ENCODE results near the gene PHF21A. TPM values are rescaled to one million over a fixed set of nuclear protein-coding genes. Genes with fewer than 3 reads are reported as not detected.

Gene PHF21A
- 12.1 and 21.4 TPM in 2 replicates for total RNA-seq

DNA sequence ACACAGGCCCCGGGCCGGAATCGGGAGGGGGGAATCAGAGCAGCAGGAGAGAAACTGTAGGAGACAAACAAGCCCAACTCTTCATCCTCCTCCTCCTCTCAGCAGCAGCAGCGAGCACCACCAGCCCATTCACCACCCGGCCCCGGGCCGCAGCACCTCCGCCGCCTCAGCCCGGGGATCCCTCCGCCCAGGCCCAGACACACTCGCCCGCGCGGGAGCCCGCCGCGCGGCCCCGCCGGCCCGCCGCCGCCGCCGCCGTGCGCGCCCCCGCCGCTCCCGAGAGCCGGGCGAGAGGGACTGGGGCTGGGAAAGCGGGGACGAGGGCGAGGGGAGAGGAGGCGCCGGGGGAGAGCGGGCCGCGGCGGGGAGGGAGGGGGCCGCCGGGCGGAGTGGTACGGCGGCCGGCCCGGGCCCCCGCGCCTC lies at the start of gene PHF21A:
Gene PHF21A, minus strand, starts transcription at position 154 of the 423 bp plus-strand sequence. CDS start 37,235 bp downstream, outside the sequence.

DNA sequence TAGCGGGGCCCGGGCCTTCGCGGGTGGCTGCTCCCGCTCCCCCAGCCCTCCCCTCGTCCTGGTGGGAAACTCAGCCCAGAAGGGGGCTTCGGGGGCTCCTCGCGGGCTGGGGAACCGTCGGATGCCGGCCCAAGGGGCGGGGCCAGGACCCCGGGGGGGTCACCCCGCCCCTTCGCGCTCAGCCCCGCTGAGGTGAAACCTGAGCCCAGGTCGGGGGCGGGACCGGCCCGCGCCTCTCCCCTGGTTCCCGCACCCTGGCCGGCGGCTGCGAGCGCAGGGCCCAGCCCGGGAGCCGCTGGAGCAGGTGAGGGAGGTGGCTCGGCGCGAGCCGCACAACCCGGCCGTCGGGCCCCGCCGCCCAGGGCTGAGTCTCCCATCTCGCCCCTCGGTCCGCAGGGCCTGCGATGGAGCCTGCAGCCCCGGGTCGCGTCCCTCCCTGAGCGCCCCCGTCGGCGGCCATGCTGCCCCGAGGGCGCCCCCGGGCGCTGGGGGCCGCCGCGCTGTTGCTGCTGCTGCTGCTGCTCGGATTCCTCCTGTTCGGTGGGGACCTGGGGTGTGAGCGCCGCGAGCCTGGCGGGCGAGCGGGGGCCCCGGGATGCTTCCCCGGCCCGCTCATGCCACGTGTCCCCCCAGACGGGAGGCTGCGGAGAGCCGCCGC lies 198.7 kb downstream of the PHF21A start, which contains the start of gene LARGE2:
Gene LARGE2, plus strand, starts transcription at position 232 of the 658 bp plus-strand sequence. Its CDS starts 227 bp downstream, at position 459.

DNA sequence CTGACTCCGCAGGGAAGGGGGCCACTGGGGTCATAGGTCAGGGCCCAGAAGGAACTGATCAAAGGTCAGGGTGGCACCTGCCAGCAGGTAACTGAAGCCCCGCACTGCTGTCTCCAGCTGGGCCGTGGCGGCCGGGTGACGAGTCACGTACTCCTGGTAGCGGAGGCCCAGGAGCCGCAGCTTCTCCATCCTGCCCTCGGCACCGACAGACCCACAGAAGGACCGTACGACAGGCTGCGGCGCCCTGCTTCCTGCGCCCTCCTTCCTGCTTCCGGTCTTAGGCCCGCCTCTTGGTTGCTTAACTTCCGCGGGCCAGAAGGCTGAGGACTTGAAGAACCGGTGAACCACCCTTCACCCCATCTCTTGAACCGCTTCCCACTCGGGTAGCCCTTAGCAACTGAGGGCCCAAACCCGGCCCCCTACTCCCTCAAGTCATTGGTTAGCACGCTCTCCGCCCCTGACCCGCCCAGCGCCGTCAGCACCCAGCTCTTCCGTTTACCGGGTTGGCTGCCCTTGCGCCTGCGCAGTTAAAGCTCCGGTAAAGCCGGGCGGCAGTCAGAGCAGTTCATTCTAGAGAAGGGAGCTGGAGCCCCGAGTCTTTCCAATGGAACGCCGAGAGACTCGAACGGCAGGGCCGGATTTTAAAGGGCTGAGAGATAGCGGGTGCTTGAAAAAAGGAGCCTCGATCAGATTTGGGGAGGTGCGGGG lies 203.5 kb downstream of the PHF21A start, which contains the start of gene PEX16:
Gene PEX16, minus strand, starts transcription at position 255 of the 708 bp plus-strand sequence. Its CDS starts 66 bp downstream, at position 189.

GRCh38 chr11:45906965-45907611 lies 214.2 kb downstream of the PHF21A start, which contains the start of gene FREY1:
FREY1 (minus strand) TSS chr11:45907271; CDS start chr11:45907245, 26 bp downstream.

DNA sequence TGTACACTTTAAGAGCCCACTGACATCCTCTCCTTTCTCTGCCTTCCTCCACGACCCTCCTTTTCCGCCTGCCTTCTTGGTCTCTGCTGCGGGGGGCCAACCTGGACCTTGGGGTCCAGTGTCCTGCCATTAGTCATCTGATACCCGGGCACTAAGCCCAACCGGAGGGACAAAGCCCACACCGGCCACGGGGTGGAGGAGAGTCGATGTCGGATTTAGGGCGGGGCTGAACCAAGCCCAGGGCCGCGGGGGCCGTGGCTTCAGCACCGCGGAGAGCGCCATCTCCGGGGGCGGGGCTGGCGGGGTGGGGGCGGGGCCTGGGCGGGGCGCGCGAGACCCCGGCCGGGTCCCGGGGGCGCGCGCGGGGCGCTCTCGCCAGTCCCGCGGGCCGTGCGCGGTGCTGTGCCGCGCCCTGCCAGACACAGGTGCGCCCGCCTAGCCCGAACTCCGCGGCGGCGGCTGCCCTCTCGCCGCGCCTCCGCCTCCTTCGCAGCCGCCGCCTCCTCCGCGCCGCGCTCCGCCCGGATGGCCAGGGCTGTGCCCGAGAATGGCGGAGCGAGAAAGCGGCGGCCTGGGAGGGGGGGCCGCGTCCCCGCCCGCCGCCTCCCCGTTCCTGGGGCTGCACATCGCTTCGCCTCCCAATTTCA lies 235.9 kb downstream of the PHF21A start, which contains the start of gene MAPK8IP1:
Gene MAPK8IP1, plus strand, starts transcription at position 378 of the 647 bp plus-strand sequence. Its CDS starts 170 bp downstream, at position 548.

Other genes starting within 250 kb of the PHF21A start
- gene MAPK8IP1, start 235.8 kb downstream of the PHF21A start, total RNA-seq: 5.9 and 6.6 TPM in 2 replicates
- gene FREY1, start 214.2 kb downstream of the PHF21A start, total RNA-seq: 2.6 and 3.5 TPM in 2 replicates
- gene PEX16, start 203.6 kb downstream of the PHF21A start, total RNA-seq: 26.8 and 35.9 TPM in 2 replicates
- not detected in 2 replicates for gene LARGE2, start 198.8 kb downstream of the PHF21A start, total RNA-seq
- gene CREB3L1, start 156.2 kb upstream of the PHF21A start, total RNA-seq: 0.65 and 1.3 TPM in 2 replicates
- 111 and 123 TPM in 2 replicates for gene DGKZ, start 226.0 kb upstream of the PHF21A start, total RNA-seq